ENCODE results near the gene CEMIP. TPM values are rescaled to one million over a fixed set of nuclear protein-coding genes. Genes with fewer than 3 reads are reported as not detected.

The CEMIP gene
- total and polyA plus RNA-seq, 2 of the 8 experiments (the other 6 are each of a cell fraction or from before 2014, with no cell fraction given): 0.11 to 0.60 TPM

- CTCF ChIA-PET (ENCODE audit: partially characterized antibody): interaction anchor here (0.6 to 1.0 kb wide), 3 partner anchors 12 to 194 kb away, joined by 3 read pairs; no protein-coding TSS in a partner anchor
- Histone ChIP-seq H2BK12ac (ENCODE audit: low read depth, low read length) (no peak overlapping the region), H3K36me3 (ENCODE audit: control insufficient read depth in 2 of 4, insufficient read depth in 4 of 4, low read length in 3 of 4) (no peaks in the 10 kb centered on the region), H4K5ac (ENCODE audit: insufficient read length, low read depth, low read length) (no peak overlapping the region), H2AFZ (ENCODE audit: low read length) (no peak overlapping the region), H4K20me1 (replicated peaks in 1 of 2; ENCODE audit: control insufficient read depth in 1 of 2, insufficient read depth in 2 of 2, low read length in 2 of 2) (no peaks in the 10 kb centered on the region), H3K4ac (replicated peaks; ENCODE audit: insufficient read length, low read depth, low read length) (no peak overlapping the region), H2BK5ac (ENCODE audit: low read depth, low read length) (no peak overlapping the region), H2BK15ac (ENCODE audit: low read length) (no peak overlapping the region), H3K4me2 (ENCODE audit: insufficient read depth in 1 of 2, low read depth in 2 of 2, low read length in 2 of 2) (no peak overlapping the region), H2AK5ac (ENCODE audit: low read depth, low read length) (no peak overlapping the region), H3K9ac (replicated peaks in 1 of 4; ENCODE audit: extremely low read depth in 1 of 4, low read depth in 3 of 4, low read length in 3 of 4) (no peak overlapping the region), H3K18ac (ENCODE audit: extremely low read depth, low read length) (no peak overlapping the region), H2BK120ac (replicated peaks; ENCODE audit: low read depth, low read length) (no peak overlapping the region), H3K9me3 (ENCODE audit: insufficient read depth in 2 of 2, low read depth in 1 of 2, low read length in 1 of 2) (no peaks in the 10 kb centered on the region), H3K23ac (ENCODE audit: insufficient read length) (no peak overlapping the region), H4K91ac (replicated peaks; ENCODE audit: insufficient read length, low read length) (no peak overlapping the region), H4K8ac (ENCODE audit: extremely low read depth, insufficient read depth, low read length) (no peak overlapping the region), H3K23me2 (ENCODE audit: low read depth, low read length) (no peaks in the 10 kb centered on the region), H3K79me2 (ENCODE audit: control insufficient read depth in 1 of 2, insufficient read depth in 2 of 2, low read length in 2 of 2) (no peaks in the 10 kb centered on the region), H3K27ac (ENCODE audit: low read depth, low read length) (no peak overlapping the region), H3K79me1 (ENCODE audit: low read depth, low read length) (no peaks in the 10 kb centered on the region), H3K4me1 (replicated peaks in 1 of 4; ENCODE audit: control insufficient read depth in 3 of 4, insufficient read depth in 4 of 4, low read length in 3 of 4) (no peaks in the 10 kb centered on the region), H2BK20ac (ENCODE audit: low read length) (no peak overlapping the region), H3K56ac (replicated peaks; ENCODE audit: insufficient read length, low read depth, low read length) (no peak overlapping the region), H3K14ac (ENCODE audit: insufficient read length) (no peak overlapping the region), H3K27me3 (replicated peaks in 1 of 4; ENCODE audit: control insufficient read depth in 3 of 4, extremely low read depth in 1 of 4, insufficient read depth in 3 of 4, low read length in 3 of 4) (no peaks in the 10 kb centered on the region), H3K4me3 (ENCODE audit: extremely low read depth in 1 of 4, insufficient read depth in 2 of 4, low read depth in 3 of 4, low read length in 4 of 4) (no peak overlapping the region)
- TF ChIP-seq CBX5 (IDR thresholded peaks at IDR 0.05; ENCODE audit: low read depth, low read length) (no peak), SP4 (IDR thresholded peaks at IDR 0.05; ENCODE audit: low read length) (no peak)
- TF ChIP-seq, protein P1, sequence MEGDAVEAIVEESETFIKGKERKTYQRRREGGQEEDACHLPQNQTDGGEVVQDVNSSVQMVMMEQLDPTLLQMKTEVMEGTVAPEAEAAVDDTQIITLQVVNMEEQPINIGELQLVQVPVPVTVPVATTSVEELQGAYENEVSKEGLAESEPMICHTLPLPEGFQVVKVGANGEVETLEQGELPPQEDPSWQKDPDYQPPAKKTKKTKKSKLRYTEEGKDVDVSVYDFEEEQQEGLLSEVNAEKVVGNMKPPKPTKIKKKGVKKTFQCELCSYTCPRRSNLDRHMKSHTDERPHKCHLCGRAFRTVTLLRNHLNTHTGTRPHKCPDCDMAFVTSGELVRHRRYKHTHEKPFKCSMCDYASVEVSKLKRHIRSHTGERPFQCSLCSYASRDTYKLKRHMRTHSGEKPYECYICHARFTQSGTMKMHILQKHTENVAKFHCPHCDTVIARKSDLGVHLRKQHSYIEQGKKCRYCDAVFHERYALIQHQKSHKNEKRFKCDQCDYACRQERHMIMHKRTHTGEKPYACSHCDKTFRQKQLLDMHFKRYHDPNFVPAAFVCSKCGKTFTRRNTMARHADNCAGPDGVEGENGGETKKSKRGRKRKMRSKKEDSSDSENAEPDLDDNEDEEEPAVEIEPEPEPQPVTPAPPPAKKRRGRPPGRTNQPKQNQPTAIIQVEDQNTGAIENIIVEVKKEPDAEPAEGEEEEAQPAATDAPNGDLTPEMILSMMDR (IDR thresholded peaks at IDR 0.05; ENCODE audit: control extremely low read depth in 1 of 3, insufficient read depth in 1 of 3, low read depth in 1 of 3, low read length in 3 of 3): no peak
- POLR2A ChIA-PET (ENCODE audit: partially characterized antibody): interaction anchor here (1.5 to 1.7 kb wide), 2 partner anchors 66 to 282 kb away, joined by 3 read pairs; partner anchors contain the start of gene ABHD17C
- no peak for DNase-seq (ENCODE audit: low read depth in 1 of 2, low spot score in 2 of 2)
- FAIRE-seq: no peak
- WGBS, 2 experiments (ENCODE audit: extremely low coverage in 1 of 2, insufficient coverage in 1 of 2, insufficient read length in 1 of 2, insufficient replicate concordance in 2 of 2, low coverage in 1 of 2, low lambda C conversion rate in 2 of 2, missing lambda C conversion rate in 1 of 2): 90% methylated on average over 6 of the region's 6 CpGs; no CpG with 5 or more reads in 1 of the 2 experiments
These were observed 17.4 kb upstream of the CEMIP start for GRCh38 chr15:80761754-80762153.
